Head of caudate nucleus (tissue), 42 donors: Measurements from ENCODE around the gene WEE2.

ENCODE experiments used
- DNase-seq, 42 donors: peaks; one replicate each; pipeline versions ENCODE4 v3.0.0 to v3.0.0-alpha.2; 2020 to 2021; ENCODE audit warnings: mixed read lengths in 7 of 42
- intact Hi-C: fragments of 100-400 bp; cut with DNase I; formaldehyde crosslinking; loops from one replicate; pipeline ENCODE4 v1.15.0; 2022

The WEE2 gene

GRCh38 chr7:141708351-141708750, at the start of gene WEE2:
TSS of gene WEE2 (plus strand) at chr7:141708353. CDS start at chr7:141708759, 406 bp downstream.
- peak in 1 of 42 donors; percentile 21 for DNase-seq
- intact Hi-C loops: no loop called here

DNA sequence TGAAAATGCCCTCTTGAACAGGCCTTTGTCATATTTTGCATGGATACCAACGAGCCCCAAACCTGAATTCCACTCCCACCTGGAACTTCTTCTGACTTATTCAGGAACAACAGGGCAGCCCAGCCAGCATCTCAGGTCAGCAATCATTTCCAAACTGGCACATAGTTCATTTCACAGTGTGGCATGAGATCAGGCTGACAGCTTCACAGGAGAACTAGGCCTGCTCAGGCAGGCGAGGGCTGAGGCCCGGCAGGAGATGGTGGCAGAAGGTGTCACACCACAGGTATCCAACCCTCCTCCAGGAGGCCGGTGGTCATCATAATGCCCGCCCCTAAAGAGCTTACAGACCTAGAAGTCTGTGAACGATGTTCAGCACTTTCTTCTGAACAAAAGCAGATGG, 48.7 kb upstream of the WEE2 start:
- no peak for DNase-seq
- intact Hi-C loops: loop anchor here (5.0 kb wide), 1 partner anchor 128 kb away; no protein-coding TSS in a partner anchor

DNA sequence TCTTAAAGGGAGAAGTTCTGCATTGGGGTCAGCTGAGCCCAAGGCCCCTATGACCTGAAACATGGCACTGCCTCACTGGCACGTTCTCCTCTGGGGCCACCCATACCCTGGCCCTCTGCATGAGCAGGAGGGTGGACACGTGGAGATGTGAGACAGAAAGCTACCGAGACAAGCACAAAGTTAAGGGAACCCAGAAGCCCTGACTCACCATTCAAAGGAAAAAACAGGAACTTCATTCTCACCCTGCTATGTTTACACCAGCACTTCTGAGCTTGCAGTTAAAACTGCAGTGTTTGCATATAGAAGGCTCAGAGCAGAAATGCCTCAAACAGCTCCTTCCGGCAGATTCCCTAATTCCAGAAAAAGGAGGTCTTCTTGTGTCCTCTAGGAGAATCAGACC, 47.9 kb upstream of the WEE2 start:
- peak in 13 of 42 donors; percentile 37 to 62 (median 45) for DNase-seq
- intact Hi-C loops: no loop called here

DNA sequence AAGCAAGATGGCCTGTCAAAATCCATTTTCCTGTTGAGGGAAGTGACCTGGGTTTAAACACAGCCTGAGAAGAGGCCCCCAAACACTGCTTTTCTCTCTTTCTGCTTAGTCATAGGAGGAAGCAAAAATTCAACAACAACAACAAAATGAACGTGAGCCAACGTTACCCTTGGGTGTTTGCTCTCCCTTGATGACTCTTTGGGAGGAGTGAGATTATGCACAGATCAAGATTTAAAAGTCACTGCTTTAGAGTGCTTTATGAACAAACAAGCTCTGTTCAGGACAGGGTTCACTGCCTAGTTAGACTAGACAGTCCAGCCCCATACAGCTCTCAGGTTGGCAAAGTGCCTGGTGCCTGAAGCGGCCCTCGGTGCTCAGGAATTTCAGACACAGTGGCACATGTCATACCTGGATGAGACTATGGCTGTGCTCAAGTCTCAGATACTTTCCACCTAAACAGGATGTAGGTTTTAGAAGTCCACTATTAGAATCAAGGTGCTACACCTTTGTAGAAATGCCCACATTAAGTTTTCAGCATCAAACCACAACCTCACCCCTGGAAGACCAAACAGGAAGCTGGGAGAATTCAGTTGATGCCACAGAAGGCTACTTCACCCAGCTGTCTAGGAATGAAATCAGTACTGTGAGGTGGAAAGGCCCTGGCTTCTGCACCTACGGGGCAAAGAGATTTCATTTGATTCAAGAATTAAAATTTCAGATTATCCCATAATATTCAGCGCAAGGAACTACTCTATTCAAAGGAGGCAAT, 44.9 kb upstream of the WEE2 start:
- no peak for DNase-seq
- intact Hi-C loops: no loop called here

- DNase-seq: no peak
- intact Hi-C loops: no loop called here
Observed at GRCh38 chr7:141664450-141664849, 43.7 kb upstream of the WEE2 start.

GRCh38 chr7:141665208-141666035, 42.7 kb upstream of the WEE2 start:
- no peak for DNase-seq
- intact Hi-C loops: no loop called here

DNA sequence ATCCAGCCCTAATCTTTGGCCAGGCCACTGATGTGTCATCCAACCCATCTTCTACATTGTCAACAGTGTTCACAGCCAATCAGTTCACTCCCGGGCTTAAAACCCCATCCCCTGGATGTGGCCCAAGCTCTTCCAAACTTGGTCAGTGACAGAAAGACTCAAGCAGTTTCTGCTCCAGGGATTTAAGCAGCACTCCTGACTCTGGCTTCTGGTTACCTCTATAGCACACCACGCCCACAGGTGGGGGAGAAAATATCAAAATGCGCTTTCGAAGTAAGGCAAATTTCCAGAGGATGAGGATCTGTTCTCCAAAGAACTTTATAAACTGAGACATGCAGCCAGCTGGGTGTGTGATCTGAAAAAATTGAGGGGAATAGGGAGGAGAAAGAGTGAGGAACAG, 42.1 kb upstream of the WEE2 start:
- DNase-seq: peak in 8 of 42 donors; percentile 30 to 69 (median 44)
- intact Hi-C loops: no loop called here

GRCh38 chr7:141668853-141669252, 39.3 kb upstream of the WEE2 start:
- intact Hi-C loops: no loop called here
- DNase-seq: no peak

GRCh38 chr7:141671705-141672496, 36.3 kb upstream of the WEE2 start:
- intact Hi-C loops: no loop called here
- DNase-seq: no peak

DNA sequence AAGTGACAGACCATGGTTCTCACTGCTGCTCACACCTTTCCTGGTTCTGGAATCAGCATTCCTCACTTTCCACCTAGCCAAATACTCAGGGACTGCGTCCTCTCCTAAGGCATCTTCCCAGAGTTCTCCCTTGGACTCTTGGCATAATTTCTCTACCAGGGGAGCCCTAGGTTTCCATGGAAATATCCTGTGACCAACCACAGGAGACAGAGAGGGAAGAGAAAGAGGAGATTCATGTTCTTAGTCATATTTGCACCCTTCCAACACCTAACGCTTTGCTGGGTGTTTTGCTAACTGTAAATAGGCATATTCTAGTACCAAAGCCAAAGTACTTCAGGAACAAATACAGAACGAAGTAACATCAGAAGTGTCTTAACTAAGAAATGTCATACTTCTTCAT, 34.8 kb upstream of the WEE2 start:
- no peak for DNase-seq
- intact Hi-C loops: no loop called here

- peak in 7 of 42 donors; percentile 37 to 67 (median 50) for DNase-seq
- intact Hi-C loops: no loop called here
Observed at GRCh38 chr7:141674171-141674671, 33.9 kb upstream of the WEE2 start.

DNA sequence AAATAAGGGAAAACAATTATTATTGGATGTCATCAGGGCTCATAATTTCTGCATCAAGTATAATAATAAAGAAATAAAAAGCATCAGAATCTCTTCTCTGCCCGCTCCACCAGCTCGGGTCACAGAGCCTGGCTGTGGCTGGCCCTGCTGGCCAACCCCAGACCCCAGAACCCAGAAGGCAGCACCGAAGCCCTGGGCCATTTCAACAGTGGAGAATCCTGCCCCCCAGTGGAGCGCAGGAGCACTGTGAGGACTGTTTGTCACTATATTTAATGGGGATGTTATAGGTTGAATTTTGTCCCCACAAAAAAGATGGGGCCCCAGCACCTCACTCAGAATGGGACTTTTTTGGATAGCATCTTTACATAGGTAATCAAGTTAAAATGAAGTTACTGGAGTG, 33.5 kb upstream of the WEE2 start:
- intact Hi-C loops: no loop called here
- DNase-seq: peak in 30 of 42 donors; percentile 30 to 85 (median 56)

- DNase-seq: peak in 20 of 42 donors; percentile 32 to 81 (median 54)
Observed at GRCh38 chr7:141675436-141676215, 32.5 kb upstream of the WEE2 start.

DNA sequence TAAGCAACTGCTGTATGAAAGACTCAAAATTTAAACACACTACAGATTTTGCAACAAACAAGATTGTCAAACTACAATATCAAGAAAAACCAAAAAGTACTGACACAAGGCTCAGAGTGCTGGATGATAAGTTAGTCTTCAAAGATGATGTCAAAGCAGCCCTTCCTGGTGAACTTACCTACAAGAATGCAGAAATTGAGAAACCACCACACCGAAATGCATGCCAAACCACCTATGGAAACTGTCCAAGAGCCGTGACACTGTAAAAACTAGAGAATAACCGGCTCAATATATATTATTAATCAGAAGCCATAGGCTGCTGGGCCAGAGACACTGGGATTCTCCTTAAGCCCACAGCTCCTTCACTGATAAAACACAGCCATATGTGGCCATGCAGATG, 31.5 kb upstream of the WEE2 start:
- intact Hi-C loops: no loop called here
- DNase-seq: no peak

More at GRCh38 chr7:141675436-141676215, 32.5 kb upstream of the WEE2 start:
- intact Hi-C loops: no loop called here

DNA sequence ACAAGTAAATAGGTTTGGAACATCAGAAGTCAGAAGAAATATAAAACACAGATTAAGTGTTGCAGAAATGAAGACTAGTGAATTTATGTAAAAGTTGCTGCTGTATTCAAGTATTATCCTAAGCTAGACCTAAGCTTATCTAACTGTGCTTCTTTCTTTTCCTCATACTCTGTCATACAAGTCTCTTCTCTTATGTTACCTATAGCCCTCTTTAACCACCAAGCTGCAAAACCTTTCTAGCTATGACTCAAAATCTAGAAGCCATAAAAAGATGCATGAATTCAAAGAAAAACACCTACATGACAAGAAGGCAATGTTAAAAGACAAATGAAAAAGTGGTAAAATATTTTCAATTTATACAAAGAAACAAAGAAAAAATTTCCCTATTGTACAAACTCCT, 29.1 kb upstream of the WEE2 start:
- intact Hi-C loops: no loop called here
- no peak for DNase-seq

DNA sequence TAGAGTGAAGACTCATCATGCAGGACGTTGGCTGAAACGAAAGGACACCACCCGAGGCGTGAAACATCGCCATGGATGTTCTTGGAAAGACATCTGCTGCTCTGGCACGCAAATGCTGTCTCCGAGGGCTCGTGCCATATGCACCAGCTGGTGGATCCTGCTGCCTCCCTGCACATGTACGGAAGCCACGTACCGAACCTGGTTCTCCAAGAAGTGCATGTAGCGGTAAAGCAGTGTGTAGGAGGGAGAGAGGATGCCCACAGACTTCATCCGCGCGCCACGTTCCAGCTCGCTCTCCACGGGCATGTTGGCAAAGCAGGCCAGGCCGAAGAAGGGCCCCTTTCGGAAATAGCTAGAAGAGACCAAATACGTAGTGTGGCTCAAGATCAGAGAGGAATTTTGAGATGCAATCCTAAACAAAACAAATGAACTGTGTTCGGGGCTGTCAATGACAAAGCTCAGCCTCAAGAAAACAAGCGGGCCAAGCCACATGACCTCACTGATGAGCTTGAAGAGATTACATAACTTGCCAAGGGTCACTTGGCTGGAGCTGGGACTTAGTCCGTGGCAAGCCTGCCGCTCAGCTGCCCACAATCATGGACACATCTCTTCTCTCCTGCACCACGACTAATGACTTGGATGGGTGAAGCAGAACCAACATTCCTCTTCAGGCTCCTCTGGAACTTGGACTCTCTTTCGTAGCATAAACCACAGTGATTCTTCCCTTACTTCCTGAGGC, 22.7 kb upstream of the WEE2 start:
- intact Hi-C loops: no loop called here
- DNase-seq: peak in 28 of 42 donors; percentile 34 to 86 (median 64)

DNA sequence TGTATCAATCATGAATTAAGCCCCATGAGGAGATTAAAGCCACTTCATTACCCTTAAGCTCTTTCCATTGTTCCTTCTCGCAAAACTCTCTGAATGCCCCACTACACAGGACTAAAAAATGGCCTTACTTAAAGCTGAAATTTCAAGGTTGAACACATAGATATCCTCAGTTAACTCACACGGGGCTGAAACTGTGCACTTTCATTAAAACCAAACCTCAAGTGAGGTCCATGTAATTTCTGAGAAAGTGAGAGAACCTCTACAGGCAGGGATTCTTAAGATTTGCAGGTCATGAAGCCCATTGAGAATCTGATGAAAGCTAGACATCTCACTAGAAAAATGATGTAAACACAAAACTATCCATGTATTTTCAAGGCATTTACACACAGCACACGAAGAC, 22.1 kb upstream of the WEE2 start:
- intact Hi-C loops: no loop called here
- DNase-seq: no peak

DNA sequence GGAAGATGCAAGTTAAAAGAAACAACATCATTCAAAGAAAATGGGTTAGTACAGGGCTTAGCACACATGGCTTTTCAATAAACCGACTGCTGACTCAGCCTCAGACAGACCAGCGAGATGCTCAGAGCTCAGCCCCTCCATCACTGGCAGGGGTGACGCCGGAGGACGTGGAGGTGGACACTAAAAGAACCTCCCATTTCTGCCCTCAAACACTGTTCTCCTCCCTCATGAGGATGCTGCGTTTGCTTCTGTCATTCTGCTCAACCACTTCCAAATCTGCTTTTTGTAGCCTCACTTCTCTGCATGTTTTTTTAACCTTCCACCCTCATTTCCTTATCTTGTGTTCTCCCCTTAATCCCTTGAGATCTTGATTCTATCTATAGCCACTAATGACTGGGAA, 21.5 kb upstream of the WEE2 start:
- intact Hi-C loops: no loop called here

More for the DNA sequence above, 21.5 kb upstream of the WEE2 start:
- DNase-seq: no peak
